ENCODE results near the gene PLXNA4.

The PLXNA4 gene

DNA sequence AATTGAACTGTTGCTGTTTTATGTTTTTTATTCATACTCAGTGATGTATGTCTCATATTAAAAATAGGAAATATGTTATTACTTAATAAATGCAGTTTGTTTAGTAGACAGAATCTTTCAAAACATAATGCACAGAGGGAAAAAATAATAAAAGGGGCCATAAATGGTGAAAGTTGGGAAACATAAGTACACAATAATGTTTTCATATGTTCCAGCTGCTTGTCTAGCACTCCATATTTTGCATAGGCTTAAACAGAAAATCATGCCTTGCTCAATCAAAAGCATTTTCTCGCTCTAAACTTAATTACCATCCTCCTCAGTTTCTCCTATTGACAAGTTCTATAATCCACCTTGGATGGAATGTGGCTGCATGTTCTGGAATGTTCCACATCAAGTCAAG lies 333.2 kb downstream of the PLXNA4 start:
- DNase-seq (ENCODE audit: low spot score): no peak

DNA sequence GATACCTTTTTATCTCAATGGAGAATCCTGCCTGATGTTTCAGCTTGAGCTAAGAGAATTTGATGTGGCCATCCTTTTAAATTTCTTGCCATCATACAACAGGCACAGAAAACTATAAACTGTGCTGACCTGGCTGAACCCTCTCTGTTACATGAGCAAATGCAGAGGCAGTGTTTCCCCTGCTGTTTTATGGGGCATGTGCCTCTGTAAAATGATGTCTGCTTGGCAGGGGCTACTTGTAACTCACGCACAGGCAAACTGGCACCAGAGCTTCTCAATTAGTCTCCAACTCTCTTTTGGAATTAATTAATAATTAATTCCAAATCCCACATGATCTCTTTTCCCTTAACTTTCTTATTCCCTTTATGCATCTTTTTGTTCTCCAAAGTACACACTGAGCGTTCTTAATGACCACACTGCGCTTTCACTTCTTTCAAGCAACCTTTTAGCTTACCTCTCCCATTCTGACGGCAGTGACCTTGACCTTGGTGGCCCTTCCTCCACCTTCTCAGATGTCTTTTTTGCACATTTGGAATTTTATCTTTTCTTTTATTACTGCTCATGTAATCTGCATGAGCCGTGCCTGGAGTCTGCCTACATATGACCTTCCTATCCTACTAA lies 334.0 kb downstream of the PLXNA4 start:
- no peak for DNase-seq (ENCODE audit: low spot score)

DNA sequence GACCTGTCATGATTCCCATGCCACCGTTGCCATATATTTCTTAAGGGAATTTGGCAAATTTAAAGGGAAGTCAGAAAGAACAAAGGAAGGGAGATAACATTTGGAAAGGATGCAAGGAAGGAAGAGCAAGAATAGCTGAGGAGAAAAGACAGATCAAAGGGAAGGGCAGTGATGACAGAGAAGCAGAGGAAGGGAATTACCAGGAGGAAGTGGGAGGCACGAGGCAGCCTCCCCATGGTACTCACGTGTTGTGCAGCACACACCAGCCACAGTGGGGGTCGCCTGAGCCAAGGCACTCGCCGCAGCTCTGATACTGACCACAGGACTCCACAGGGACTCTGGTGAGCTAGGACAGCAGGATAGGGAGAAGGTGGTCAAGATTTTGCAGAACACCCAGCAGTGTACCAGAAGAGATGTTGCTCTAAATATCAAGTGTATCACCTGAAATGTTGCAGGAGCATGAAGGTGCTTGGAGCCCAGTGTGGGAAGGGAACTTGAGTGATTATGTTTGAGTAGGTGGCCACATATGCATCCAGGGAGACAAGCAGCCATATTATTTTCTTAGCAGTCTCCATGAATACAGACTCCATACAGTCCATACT lies 335.3 kb downstream of the PLXNA4 start:
- DNase-seq (ENCODE audit: low spot score): no peak

DNA sequence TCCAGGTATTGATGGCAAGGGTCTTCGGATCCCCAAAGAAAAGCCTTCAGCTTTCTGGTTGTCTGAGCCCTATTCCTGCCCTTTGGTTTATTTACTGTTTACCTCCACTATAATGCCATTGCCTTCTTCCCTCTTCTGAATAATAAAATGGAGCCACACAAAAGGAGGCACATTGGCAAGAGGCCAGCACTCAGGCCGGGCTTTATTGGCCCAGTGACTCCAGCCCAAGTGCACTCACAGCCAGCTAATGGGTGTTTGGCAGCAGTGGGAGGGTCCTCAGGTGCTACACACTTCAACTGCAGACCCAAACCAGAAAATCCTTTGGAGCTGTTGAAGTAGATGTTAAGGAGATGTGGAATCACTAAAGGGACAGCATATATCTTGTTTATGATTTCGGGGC lies 336.0 kb downstream of the PLXNA4 start:
- no peak for DNase-seq (ENCODE audit: low spot score)

DNA sequence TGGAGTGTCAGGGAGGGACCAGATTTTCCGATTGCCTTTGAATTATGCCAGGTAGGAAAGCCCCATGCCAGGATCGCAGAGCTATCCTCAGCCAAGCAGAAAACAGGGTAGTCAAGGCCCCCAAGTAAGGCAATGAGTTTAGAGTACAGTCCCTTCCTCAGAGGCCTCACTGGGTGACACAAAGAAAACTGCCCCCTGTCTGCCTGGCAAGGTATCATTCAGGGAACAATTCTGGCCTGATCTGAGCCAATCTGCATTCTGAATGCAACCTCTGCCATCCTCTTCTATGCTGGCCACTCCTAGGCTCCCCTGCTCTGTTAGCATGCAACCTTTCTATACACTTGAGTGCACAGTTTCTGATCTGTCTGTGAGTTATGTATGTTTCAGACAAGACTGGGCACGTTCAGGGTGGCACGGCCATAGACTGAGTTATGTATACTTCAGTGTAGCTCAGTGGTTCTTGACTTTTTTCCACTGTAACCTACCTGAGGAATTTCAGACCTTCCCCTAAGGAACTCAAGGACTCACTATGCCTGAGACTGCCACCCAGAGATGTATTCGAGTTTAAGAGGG lies 336.8 kb downstream of the PLXNA4 start:
- DNase-seq (ENCODE audit: low spot score): no peak

DNA sequence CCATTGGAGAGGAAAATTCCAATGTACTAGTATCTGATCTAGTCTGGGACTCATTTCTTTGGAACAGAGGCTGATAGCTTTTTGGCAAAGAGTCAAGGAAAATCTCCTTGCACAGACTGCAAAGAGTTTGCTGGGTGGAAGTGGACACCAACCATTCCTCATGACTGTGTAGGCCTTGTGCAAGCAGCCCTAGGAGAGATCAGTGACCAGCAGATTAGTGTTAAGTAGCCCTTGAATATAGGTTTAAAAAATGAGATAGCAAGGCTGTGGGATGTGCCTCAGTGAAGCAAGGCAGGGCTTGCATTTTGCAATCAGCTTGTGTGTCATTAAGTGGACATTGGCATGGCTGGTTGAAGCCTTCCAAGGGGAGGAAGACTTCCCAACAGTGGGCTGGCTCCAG lies 341.6 kb downstream of the PLXNA4 start:
- no peak for DNase-seq (ENCODE audit: low spot score)

DNA sequence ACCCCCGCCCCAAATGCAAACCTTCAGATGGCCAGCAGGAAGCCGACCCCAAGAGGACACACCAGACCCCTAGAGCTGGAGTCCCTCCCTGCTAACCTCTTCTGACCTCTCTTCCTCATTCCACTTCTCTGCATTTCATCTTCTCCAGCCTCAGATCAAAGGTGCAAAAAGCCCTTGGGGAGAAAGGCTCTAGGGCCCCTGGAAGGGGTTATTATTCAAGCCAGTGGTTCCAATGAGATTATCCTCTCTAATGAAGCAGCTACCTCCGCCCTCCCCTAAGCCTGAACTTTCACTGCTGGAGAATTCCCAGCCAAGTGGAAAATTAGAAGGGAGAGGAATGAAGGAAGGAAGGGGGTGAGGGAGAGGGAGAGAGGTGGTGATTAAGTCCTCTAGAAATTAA lies 343.9 kb downstream of the PLXNA4 start:
- no peak for DNase-seq (ENCODE audit: low spot score)

DNA sequence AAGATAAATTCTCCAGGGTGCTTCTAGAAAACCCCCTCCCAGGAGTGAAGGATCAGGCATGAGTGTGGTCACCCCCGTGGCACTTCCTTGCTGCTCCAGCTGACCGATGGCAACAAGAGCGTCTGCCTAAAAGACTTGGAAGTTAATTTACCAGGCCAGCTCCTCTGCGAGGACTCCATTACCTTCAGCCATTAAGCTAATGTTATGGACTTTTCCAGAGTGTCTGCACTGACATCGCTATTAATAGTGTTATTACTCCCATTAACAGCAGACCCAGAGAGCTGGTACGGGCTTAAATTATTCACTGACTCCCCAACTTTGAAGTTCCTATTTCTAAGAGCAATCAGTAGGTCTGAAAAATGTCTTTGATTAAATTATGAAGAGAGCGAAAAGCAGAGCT lies 345.8 kb downstream of the PLXNA4 start:
- no peak for DNase-seq (ENCODE audit: low spot score)

DNA sequence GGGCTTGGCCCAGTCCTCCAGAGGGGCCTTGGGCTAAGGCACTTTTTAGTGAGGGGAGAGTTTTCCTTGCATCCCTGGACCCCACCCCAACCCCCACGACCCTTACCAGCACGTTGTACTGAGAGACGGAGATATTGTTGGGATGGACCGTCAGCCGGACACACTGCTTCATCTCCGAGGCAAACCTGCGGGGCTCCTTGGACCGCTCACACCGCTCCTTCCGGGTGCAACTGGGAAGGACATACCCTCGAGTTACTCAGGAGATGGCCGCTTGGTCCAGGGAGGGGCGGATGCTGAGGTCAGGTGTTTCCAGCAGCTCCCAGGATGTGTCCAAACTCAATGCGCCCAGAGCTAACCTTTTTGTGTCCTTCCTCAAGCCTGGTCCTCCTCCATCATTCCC lies 348.0 kb downstream of the PLXNA4 start:
- no peak for DNase-seq (ENCODE audit: low spot score)

DNA sequence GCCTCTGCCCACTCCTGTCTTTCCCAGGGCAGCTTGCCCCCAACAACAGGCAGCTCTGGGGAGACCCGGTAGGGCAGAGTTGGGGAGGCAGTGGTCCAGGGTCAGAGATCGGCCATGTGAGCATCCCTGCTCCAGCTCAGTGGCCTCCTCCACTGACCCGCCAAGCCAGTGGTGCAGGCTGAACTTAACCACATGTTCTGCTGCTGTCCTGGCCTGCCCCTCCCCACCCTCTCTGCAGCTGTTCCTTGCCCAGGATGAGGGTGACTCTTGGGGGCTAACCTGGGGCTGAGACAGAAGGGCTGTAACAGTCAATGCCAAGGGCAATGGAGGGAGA lies 349.3 kb downstream of the PLXNA4 start:
- DNase-seq (ENCODE audit: low spot score): no peak

DNA sequence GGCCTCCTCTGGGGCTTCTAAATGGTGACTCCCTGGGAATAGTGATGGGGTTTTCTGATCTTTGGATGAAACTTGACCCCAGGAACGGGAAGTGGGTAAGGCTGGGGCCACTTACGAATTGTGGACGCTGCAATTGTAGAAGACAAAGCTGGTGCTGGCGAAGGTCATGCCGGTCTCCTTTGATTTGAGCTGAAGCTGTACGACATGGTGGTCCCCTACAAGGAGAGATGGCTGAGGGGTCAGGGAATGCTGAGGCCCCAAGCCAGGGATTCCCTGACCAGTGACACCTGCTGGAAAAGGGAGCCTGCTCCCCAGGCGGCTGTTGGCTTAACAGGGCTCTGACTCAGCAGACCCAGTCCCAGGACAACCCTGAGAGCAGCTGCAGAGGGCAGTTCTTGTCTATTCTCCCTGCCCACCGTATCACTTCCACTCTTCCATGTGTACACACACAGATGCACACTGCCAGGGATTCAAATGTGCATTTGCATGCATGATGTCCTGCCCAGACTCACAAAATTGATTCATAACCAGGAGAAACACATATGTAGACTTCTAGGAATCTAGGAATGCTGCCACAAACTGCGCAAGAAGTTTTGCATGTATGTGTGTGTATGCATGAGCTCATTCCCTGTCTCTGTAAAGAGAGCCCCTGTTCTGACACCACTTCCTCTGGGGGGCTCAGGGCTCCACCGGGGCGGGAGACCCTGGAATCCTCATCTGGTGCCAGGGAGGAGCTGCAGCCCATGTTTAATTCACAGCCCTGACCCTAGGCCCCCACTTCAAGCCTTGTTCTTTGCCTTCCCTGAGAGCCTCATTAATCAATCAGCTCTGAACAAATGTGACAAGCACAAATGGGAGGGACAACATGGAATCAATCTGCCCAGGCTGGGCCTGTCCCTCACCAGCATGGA lies 350.0 kb downstream of the PLXNA4 start:
- DNase-seq (ENCODE audit: low spot score): no peak

DNA sequence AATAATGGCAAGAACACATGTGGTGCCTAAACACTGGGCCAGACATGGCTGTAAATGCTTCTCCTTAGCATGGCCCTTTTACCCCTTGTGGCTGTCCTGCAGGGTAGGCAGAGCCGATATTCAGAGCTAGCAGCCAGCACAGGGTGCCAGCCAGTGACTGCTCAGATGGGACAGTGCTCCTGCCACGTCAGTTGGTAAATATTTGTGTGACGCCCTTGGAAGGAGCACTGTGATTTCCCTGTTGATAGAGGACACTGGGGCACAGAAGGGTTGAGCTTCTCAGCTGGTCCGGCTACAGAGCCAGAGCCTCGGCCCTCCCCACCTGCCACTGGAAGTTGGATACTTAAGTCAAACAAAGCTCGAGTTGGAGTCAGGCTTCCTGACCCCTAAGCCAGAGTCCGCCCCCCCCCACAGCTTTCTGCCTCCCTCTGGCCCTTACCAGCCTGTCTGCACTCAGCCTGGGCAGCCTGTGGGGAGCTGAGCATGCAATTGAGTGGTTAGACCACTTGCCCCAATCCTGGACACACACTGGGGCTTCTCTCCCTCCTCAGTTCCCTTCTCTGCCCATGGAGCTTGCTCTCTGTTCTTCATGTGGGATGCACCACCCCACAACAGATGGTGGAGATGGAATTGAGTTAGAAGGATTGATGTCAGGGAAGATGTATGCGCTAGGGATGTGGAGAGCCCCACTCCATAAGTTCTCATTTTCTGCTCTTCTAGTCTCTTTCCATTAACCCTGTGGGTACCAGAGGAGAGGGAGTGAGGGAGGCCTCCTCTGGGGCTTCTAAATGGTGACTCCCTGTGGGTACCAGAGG lies 350.8 kb downstream of the PLXNA4 start:
- DNase-seq (ENCODE audit: low spot score): no peak

DNA sequence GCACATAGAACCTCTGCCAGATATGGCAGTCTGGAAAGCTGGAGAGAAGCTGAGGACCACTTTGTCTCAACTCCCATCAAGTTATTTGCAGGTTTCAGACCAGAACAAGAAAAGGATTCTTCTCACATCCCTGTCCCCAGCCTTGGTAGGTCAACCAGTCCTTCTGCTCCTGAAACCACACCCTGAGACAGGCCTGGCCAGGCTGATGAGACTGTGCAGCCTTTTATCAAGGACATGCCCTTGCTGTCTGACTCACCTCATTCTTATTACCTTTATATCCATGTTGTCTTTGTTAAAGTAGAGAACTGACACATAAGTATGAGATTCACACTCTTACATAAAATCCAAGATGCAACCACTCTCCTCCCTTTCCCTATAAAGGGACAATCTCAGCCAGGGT lies 354.9 kb downstream of the PLXNA4 start:
- no peak for DNase-seq (ENCODE audit: low spot score)

DNA sequence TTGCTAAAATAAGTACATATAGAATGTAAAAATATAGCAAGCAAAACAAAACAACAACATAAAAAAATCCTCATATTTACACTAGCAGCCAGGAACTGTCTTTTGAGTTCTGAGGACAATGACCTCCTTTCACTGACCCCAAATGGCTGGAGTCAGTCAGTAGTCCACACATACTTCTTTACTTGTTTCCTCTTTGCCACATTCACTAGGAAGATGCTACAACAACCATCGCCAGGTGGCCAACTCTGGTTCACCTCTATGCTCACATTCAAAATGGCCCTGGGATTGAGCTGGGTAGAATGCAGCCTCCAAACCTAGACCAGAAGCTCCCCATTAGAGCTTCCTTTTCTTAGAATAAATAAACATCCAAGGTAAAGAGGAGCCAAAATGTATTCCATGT lies 356.2 kb downstream of the PLXNA4 start:
- no peak for DNase-seq (ENCODE audit: low spot score)

DNA sequence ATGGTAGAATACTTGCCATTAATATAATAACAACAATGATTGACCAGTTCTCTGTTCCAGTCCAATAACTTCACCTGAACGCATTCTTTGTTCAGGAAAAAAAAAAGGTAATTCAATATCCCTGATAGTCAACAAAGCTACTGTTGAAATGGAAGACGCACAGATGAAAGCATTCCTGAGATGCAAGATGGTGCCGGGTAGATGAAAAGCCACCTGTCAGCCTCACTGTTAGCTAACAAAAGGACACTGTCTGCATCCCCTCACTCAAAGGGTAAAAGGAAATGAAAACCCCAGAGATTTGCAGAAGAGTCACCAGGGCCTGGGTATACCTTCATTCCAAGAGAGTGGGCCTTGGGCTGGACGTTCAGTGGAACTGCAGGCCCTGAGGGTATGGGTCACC lies 357.4 kb downstream of the PLXNA4 start:
- no peak for DNase-seq (ENCODE audit: low spot score)

DNA sequence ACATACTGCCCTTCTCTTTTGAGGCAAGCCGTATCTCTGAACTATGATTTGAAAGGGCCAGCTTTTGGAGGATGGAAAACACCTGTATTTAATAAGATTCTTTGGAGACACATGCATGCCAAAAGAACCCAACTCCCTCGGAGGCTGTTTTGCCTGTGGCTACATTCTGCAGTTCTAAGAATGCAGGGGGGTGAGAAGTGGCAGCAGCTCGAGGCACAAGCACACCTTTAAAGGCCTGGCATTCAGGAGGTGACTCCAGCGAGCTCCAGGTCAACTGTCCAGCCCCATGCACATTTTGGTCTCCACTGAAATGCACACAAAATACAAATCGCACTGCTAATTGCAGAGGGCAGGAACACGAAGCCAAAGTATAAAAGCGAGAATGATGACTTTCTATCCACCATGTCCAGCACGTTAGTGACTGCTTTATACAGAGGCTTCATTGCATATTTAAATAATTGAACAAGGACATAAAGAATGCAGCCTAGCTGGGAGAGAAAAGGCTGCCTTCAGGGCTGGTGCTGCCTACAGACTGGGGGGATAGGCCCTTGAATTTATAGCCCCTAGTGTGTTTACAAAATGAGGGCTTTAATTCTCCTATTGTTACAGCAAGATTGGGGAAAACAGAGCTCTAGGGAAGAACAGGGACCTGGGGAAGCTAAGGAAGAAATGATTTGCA lies 359.3 kb downstream of the PLXNA4 start:
- no peak for DNase-seq (ENCODE audit: low spot score)

DNA sequence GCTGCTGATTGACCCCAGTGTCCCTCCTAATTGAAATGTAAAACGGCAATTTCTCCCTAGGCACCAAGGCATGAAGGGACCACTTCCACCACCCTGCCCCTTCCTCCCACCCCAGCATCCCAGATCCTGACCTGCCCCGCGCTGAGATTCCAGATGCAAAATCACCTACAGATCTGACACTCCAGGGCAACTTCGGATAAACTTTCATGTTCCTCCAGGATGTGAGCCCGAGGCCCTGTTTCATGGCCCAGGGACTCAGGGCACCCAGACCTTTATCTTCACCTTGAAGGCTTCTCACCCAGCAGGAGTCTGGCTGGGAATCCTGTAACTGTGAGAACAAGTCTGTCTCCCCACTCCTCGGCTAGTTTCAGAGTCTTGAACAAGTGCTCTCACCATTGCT lies 361.8 kb downstream of the PLXNA4 start:
- DNase-seq (ENCODE audit: low spot score): no peak

DNA sequence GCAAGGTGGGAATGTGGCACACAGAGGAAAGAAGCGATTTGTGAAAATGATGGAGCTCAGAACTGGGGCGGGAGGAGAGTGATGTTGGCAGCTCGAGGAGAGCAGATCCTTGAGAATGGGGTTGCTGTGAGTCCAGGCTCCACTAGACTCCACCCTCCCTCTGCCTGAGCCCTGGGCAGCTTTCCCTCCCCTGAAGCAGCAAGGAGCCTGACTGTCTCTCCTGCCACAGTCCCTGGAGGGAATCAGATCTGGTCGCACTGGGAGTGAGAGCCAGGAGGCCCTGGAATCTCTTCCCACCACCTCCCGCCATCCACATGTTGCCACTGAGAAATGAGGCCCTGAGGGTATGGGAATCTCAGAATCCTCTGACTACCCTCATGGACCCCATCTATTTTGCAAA lies 362.7 kb downstream of the PLXNA4 start:
- no peak for DNase-seq (ENCODE audit: low spot score)

DNA sequence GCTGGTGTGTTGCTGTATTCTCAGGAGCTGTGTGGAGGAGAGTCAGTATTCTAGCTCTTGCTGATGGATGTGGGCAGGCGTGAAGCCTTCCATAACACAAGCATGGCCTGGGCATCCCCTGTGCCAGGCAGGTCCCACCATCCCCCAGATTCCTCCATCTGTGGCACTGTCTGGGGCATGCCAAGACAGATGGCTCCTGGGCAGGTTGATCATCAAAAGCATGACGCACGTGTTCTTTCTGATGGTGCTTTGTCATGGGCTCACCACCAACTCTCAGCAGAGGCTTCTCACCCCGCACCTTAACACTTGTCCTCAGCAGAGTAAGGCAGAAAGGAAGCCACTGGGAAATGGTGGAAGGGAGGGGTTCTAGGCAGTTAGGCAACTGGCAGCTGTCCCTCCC lies 364.3 kb downstream of the PLXNA4 start:
- no peak for DNase-seq (ENCODE audit: low spot score)

DNA sequence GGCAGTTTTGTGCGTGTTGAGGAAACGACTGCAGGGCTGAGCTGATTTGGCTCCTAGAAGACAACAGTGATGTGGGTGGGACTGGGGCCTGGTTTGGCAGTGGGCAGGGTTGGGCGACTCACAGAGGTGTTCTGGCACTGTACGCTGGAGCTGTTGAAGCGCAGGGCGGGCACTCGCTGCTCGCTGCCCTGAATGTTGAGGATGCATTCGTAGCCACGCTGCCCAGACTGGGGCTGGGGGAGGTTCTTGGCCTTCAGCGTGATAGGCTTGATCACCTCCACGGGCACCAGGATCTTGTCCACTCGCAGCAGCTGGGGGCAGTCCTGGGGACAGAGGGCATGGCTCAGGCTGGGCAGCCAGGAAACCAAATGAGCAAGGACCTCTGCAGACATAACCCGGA lies 365.4 kb downstream of the PLXNA4 start:
- DNase-seq (ENCODE audit: low spot score): no peak

DNA sequence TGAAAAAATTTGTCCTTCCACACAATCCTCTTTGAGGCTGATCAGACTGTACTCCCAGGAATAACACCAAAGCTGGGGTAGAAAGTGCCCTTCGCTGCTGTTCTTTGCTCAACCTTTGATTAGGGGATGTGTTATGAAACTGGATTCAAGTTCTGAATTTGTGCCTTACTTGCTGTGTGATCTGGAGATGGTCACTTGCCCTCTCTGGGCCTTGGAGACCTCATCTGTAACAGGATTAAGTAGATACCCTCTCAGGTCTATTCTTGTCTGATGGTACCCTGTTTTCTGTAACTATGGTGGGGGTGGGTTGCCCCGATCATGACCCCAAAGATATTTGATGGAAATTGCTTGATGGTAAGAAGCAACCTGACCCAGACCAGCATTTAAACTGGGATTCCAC lies 368.5 kb downstream of the PLXNA4 start:
- no peak for DNase-seq (ENCODE audit: low spot score)

DNA sequence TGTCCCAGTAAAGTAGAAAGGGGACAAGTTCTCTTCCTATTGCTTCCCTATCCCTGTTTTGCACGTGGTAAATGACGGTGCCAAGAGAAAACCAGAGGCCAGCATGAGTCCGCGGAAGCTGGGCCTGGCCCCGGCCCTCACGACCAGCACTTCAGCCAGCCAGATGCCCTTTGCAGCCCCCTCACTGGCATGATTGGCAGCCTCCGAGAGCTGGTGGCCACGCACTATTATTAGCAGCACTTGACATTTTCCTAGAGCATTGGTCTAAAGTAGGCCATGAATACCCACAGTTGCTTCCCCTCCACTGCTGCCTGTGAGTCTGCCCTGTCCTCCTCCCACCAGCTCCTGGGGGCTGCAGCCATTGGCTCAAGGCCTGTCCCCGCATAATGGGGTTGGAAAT lies 369.1 kb downstream of the PLXNA4 start:
- no peak for DNase-seq (ENCODE audit: low spot score)

Data from germinal center (tissue), 1 donor.